ENCODE data around the gene IMPG2. TPM values are rescaled to one million over a fixed set of nuclear protein-coding genes. Genes with fewer than 3 reads are reported as not detected.

Gene IMPG2
- total RNA-seq, 2 donors from 2014 or later = 0.18 to 0.26 TPM

- Mint-ChIP-seq H3K36me3 (ENCODE audit: low read depth) (no peaks in the 10 kb centered on the region), H3K27me3 (ENCODE audit: insufficient read depth) (peaks cover 21% of the 10 kb centered on the region), H3K4me1 (peaks cover 2% of the 10 kb centered on the region), H3K4me3 (no peak overlapping the region), H3K27ac (no peak overlapping the region), H3K9me3 (no peaks in the 10 kb centered on the region)
- Histone ChIP-seq H3K36me3 (ENCODE audit: control insufficient read depth, insufficient read depth, low read length) (no peaks in the 10 kb centered on the region), H3K27me3 (ENCODE audit: control insufficient read depth, insufficient read depth, low read length, poor library complexity, severe bottlenecking) (peaks cover 45% of the 10 kb centered on the region), H3K9ac (ENCODE audit: extremely low read depth, low read length, poor library complexity, severe bottlenecking) (no peak overlapping the region), H3K4me3 (ENCODE audit: low read length) (no peak overlapping the region), H3K9me3 (ENCODE audit: control insufficient read depth, low read length) (peaks cover 8% of the 10 kb centered on the region), H3K4me1 (ENCODE audit: control insufficient read depth, insufficient read depth, low read length) (no peaks in the 10 kb centered on the region), H3K27ac (ENCODE audit: low read depth, low read length) (no peak overlapping the region)
- TF ChIP-seq CTCF (conservative IDR thresholded peaks at IDR 0.05) = no peak
- no peak for DNase-seq
Measured at GRCh38 chr3:101261506-101261905, 58.9 kb downstream of the IMPG2 start.

GRCh38 chr3:101259485-101260341, 60.7 kb downstream of the IMPG2 start:
- Histone ChIP-seq H3K27me3 (ENCODE audit: control insufficient read depth, insufficient read depth, low read length, poor library complexity, severe bottlenecking) (peaks cover 51% of the 10 kb centered on the region), H3K27ac (ENCODE audit: low read depth, low read length) (no peak overlapping the region), H3K4me3 (ENCODE audit: low read length) (no peak overlapping the region), H3K9ac (ENCODE audit: extremely low read depth, low read length, poor library complexity, severe bottlenecking) (no peak overlapping the region), H3K9me3 (ENCODE audit: control insufficient read depth, low read length) (no peaks in the 10 kb centered on the region), H3K36me3 (ENCODE audit: control insufficient read depth, insufficient read depth, low read length) (no peaks in the 10 kb centered on the region), H3K4me1 (ENCODE audit: control insufficient read depth, insufficient read depth, low read length) (no peaks in the 10 kb centered on the region)
- H3K27me3 Mint-ChIP-seq (ENCODE audit: insufficient read depth) = peaks cover 22% of the 10 kb centered on the region
- no peak for DNase-seq
- H3K9me3 Mint-ChIP-seq = no peaks in the 10 kb centered on the region
- no peak overlapping the region for H3K4me3 Mint-ChIP-seq
- no peak overlapping the region for H3K27ac Mint-ChIP-seq
- TF ChIP-seq CTCF (conservative IDR thresholded peaks at IDR 0.05) = no peak
- WGBS, 2 experiments (ENCODE audit: insufficient coverage in 1 of 2, insufficient read length in 1 of 2) = 79 to 83% methylated on average over 2 to 4 of the region's 4 CpGs
- H3K36me3 Mint-ChIP-seq (ENCODE audit: low read depth) = no peaks in the 10 kb centered on the region
- peaks cover 10% of the 10 kb centered on the region for H3K4me1 Mint-ChIP-seq

- TF ChIP-seq CTCF (conservative IDR thresholded peaks at IDR 0.05) = no peak
- H3K27ac ChIP-seq (ENCODE audit: low read depth, low read length) = no peak overlapping the region
- 92 to 93% methylated on average over 2 to 3 of the region's 3 CpGs for WGBS, 2 experiments (ENCODE audit: insufficient coverage in 1 of 2, insufficient read length in 1 of 2)
- no peak overlapping the region for H3K9ac ChIP-seq (ENCODE audit: extremely low read depth, low read length, poor library complexity, severe bottlenecking)
- no peaks in the 10 kb centered on the region for H3K36me3 ChIP-seq (ENCODE audit: control insufficient read depth, insufficient read depth, low read length)
- H3K4me1 ChIP-seq (ENCODE audit: control insufficient read depth, insufficient read depth, low read length) = peaks cover 4% of the 10 kb centered on the region
- H3K4me3 ChIP-seq (ENCODE audit: low read length) = no peak overlapping the region
- Mint-ChIP-seq H3K27ac (no peak overlapping the region), H3K36me3 (ENCODE audit: low read depth) (no peaks in the 10 kb centered on the region), H3K9me3 (no peaks in the 10 kb centered on the region), H3K4me3 (no peak overlapping the region), H3K27me3 (ENCODE audit: insufficient read depth) (peaks cover 29% of the 10 kb centered on the region), H3K4me1 (peaks cover 13% of the 10 kb centered on the region)
- H3K27me3 ChIP-seq (ENCODE audit: control insufficient read depth, insufficient read depth, low read length, poor library complexity, severe bottlenecking) = peaks cover 64% of the 10 kb centered on the region
- no peak for DNase-seq
- no peaks in the 10 kb centered on the region for H3K9me3 ChIP-seq (ENCODE audit: control insufficient read depth, low read length)
Measured at GRCh38 chr3:101256511-101256910, 63.9 kb downstream of the IMPG2 start.

Measured in endodermal cell (in vitro differentiated cells).